ENCODE data around the gene AANAT. TPM values are rescaled to one million over a fixed set of nuclear protein-coding genes. Genes with fewer than 3 reads are reported as not detected.

AANAT gene
- total RNA-seq, 1 donor from 2014 or later, result not detected

DNA sequence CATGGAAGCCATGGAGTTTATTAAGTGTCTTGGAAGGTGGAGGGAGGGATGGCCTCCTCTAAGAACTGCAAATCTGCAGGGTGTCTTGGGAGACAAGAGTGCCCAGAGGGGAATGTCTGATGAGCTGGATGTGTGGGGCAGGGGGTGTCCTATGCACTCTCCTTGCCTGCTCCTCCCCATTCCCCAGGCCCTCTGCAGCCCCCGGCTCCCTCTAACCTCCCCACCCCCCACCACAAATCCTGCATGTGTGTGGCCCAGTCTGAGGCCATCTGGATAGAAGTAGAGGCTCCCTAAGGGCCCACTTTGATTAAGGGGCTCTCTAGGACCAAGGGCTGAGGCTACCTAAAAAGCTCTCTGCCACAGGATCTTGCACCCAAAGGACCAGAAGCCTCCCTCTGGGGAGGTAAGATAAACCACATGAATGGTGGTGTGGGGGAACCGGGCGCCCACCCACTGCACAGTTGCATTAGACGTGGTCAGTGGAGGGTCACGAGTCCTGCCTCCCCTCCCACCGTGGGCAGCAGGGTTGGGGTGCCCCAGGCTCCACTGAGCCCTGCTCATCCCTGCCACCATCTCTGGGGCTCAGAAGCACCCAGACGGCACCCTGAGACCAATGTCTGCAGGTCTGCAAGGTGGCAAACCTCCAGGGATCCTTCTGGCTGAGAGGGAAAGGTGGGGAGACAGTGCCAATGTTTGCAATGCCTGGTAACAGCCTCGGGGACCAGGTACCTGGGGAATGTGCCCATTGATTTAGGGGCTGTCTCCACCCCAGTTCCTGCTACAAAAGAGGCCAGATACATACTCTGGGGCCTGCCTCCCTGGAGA, 618 bp downstream of the AANAT start:
- no peak for DNase-seq (ENCODE audit: extremely low read depth, low read depth, low spot score)

DNA sequence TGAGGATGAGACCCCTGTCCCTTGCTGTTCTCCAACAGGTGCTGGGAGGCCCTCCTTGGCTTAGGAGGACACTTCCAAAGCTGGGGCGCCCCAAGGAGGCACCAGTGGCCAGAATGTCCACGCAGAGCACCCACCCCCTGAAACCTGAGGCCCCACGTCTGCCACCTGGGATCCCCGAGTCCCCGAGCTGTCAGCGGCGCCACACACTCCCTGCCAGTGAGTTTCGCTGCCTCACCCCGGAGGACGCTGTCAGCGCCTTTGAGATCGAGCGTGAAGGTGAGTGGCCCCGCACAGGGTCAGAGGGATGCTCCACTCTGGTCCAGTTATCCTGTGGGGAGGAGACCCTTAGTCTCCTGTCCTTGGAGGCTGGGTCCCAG, 1.2 kb downstream of the AANAT start:
- DNase-seq (ENCODE audit: extremely low read depth, low read depth, low spot score), result no peak

DNA sequence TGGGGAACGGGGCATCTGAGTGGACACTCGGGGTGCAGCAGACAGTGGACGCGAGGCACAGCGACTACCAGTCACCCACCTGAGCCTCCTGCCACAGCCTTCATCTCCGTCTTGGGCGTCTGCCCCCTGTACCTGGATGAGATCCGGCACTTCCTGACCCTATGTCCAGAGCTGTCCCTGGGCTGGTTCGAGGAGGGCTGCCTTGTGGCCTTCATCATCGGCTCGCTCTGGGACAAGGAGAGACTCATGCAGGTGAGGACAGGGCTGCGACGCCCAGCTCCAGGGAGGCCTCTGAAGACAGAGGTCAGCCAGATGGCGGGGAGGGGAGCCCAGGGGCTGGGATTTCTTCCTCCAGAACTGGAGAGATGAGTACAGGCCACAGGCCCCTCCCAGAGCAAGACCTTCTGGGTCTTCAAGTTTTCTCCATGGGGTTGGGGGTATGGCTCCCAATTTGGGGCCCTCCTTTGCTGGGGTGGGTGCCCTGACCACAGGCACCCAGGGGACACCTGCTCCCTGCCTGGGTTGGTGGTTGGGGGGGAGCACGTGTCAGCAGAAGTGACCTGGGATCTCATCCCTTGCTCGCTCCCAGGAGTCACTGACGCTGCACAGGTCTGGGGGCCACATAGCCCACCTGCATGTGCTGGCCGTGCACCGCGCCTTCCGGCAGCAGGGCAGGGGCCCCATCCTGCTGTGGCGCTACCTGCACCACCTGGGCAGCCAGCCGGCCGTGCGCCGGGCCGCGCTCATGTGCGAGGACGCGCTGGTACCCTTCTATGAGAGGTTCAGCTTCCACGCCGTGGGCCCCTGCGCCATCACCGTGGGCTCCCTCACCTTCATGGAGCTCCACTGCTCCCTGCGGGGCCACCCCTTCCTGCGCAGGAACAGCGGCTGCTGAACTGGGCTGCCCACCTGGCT, 1.9 kb downstream of the AANAT start:
- DNase-seq (ENCODE audit: extremely low read depth, low read depth, low spot score), result no peak

DNA sequence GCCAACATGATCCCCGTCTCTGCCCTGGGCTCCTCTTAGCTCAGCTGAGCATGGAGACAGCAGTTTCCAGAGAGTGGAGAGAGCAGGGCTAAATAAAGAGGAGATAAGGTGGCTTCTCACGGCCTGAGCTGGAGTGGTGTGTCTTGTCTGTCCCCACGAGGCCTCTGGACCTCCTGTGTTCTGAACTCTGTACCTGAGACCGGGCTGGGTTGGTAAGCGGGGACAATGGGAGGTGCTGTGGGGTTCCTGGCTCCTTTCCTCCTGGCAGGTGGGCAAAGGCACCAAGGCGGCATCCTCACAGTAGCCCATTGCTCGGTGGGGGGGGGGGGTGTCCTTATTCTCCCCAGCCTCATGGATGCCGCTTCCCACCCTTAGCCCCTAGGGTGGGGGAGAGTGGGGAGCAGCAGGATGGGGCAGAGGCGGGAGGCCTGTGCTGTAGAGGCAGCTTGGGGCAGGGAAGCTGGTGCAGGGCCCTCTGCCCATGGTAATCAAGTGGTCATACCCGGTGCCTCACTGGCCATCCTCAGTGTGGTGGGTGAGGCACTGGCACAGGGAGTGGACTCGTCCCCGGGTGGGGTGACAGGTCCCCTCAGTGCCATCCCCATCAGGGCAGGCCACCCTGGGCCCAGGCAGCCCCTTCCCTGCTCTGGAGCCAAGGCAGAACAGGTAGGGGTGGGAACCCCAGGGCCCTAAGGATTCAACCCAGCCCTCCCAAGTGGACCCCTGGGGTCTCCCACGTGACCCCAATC, 2.8 kb downstream of the AANAT start:
- DNase-seq (ENCODE audit: extremely low read depth, low read depth, low spot score), result no peak

DNA sequence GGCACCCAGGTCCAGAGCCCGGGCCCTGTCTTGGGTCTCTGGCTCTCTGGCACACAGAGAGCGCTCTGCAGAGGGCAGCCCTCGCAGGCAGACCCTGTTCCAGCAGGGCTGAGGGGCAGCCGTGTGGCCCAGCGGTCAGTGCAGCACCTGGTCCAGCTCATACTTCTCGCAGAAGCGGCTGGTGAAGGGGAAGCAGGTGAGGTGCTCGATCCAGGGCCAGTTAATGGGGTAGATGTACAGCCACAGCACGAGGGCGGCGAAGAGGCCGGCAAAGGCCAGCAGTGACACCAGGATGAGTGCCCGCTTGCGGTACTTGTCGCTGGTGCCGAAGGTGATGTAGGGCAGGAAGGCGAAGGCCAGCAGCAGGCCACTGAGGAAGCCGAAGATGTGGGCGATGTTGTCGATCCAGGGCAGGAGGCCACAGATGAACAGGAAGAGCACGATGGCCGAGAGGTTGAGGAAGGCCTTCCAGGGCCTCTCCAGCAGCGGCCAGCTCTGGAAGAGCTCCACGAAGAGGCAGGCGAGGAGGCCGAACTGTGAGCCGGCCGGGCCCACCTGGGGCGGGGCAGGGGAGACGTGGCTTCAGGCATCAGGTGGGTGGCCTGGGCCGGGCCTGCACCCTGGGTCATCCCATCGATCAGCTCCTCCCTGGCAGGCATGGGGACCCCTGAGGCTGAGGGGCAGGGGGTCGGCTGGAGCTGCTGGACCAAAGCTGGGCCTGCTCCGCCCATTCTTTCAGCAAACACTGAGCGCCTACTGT, 4.3 kb downstream of the AANAT start:
- DNase-seq (ENCODE audit: extremely low read depth, low read depth, low spot score), result no peak

DNA sequence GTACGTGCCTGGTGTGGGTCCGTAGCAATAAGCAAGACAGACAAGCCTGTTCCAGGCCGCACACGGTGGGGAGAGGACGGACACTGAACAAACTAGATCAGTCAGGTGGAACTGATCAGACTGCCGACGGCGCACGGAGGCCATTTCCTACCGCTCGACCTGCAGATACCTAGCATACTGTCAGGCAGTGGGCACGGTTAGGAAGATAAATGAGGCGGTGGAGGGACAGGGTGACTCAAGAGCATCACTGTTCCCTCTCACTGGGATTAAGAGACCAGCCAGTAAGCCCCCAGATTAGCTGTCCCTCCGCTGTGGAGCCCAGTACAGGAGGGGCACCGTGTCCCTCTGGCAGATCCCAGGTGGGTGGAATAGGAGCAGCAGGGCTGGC, 4.8 kb downstream of the AANAT start:
- no peak for DNase-seq (ENCODE audit: extremely low read depth, low read depth, low spot score)

DNA sequence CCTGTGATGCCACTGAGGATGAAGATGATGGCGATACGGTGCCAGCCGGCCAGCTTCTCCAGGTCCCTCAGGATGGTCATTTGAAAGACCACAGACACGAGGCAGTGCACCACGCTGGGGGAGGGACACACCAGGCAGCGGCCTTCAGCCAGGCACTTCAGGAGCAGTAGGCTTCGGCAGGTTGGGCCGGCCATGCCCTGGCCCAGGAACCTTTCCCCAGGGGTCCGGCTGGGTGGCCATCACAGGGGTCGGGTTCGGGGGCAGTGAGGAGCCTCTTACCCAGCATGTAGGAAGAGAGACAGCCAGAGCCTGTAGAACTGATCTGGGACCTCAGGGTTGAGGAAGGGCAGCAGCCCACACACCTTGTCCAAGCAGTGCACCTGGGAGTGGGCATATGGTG, 5.3 kb downstream of the AANAT start:
- DNase-seq (ENCODE audit: extremely low read depth, low read depth, low spot score), result no peak

DNA sequence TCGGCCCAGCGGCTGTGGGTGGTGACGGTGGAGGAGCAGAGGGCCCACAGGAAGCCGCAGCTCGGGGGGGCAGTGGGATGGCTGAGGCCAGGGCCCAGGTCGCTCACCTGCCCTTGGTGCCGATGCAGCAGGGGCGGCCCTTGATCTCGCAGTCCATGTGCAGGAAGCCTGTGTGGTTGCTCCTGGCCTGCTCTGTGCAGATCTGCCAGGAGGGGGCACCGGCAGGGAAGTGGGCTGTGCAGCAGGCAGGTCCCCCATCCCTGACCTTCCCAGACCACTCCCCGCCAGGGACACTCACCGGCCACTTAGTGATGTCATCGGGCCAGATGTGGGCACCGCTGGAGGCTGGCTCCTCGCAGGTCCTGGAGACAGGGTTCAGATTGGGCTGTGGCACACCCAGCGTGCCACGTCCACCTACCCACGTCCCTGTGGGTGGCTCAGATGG, 6.2 kb downstream of the AANAT start:
- DNase-seq (ENCODE audit: extremely low read depth, low read depth, low spot score), result no peak

DNA sequence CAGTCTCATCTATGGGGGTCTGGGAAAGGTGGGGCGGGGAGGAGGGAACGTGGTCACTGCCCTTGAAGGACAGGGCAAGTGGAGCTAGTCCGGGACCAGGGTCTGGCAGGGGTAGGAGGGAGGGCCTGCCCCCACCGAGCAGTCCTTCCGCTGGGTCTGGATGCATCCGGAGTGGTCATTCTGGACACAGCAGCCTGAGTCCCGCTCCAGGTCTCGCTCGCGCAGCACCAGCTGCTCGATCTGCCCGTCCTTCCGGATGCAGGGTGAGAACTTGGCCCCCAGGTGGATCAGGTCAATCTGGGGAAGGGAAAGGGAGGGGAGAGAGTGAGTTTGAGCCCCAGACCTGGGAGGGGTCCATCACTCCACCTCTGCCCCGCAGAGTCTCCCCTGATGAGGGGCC, 6.8 kb downstream of the AANAT start:
- DNase-seq (ENCODE audit: extremely low read depth, low read depth, low spot score), result no peak

DNA sequence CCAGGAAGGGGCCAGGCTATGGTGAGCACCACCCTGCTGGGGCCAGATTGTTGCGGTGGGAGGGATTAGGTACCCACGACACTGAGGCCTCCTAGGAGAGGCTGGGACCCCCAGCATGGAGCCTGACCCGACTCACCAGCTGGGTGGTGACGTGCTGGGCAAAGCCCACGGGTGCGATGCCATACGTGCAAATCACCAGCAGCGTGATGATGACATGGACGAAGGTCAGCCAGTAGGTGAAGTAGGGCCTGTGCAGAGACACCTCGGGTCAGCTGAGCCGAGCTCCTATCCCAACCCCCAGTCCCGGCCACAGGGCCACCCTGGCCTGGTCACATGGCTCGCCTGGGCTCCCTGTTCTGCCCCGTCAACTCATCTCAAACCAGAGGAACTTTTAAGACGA, 7.5 kb downstream of the AANAT start:
- DNase-seq (ENCODE audit: extremely low read depth, low read depth, low spot score), result no peak

DNA sequence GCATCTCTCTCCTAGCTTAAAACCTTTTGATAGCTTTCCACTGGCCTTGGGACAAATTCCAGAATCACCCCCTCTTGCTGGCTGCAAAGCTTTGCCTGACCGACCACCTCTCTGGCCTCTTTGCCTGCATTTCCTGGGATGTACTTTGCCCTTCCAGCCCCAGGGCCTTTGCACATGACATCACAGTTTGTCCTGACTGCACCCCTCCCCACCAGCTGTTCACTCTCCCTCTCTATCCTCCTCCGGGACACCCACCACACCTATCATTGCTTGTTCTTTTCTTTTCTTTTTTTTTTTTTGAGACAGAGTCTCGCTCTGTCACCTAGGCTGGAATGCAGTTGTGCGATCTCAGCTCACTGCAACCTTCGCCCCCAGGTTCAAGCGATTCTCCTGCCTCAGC, 7.9 kb downstream of the AANAT start:
- no peak for DNase-seq (ENCODE audit: extremely low read depth, low read depth, low spot score)

DNA sequence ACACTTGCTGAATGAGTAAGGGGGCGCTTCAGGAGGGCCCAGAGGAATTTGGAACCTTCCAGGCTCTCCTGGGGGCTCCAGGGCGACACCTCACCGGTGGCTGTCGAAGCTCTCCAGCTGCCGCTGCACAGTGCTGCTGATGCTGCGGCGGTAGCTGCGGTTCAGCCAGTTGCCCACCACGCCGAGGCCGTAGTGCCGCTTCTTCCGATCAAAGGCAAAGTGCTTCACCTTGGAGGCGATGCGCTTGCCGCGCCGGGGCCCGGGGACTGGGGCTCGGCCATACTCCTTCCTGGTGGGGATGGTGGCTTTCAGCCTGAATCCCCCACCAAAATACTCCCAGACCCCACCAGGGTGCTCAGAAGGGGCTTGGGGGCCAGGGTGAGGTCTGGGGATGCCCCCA, 9.3 kb downstream of the AANAT start:
- DNase-seq (ENCODE audit: extremely low read depth, low read depth, low spot score), result no peak

DNA sequence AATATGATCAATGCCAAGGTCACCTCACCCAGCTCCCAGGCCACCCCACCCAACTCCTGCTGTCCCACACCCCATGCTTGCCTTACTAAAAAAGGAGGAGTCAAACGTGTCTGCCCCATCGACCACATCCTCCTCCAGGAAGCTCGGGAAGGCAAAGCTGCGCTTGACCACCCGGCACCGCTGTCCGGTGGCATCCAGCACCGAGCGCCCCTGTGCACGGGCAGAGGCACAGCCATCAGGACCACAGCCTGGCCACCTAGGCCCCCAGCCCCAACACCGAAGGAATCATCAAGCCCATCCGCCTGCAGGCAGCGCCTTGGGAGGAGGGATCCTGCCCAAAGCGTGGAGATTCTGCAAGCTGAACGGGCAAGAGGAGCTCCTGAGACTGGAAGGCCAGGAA, 10.2 kb downstream of the AANAT start:
- DNase-seq (ENCODE audit: extremely low read depth, low read depth, low spot score), result no peak

DNA sequence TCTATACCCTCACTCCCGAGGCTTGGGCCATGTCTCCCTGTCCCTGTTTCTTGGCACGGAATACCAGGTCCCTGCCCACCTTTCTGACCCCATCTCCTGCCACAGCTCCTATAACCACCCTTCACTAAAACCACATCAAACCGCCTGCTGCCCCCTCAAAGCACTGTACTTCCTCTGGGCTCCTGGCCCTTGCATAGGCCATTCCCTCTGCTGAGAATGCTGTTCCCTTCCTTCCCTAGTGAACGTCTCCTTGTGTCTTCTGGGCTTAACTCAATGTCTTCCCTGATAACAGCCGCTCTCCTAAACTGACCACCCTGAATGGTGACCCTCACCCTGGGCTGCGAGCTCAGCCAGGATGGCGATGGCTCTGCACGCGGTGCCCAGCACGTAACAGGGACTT, 10.7 kb downstream of the AANAT start:
- no peak for DNase-seq (ENCODE audit: extremely low read depth, low read depth, low spot score)

DNA sequence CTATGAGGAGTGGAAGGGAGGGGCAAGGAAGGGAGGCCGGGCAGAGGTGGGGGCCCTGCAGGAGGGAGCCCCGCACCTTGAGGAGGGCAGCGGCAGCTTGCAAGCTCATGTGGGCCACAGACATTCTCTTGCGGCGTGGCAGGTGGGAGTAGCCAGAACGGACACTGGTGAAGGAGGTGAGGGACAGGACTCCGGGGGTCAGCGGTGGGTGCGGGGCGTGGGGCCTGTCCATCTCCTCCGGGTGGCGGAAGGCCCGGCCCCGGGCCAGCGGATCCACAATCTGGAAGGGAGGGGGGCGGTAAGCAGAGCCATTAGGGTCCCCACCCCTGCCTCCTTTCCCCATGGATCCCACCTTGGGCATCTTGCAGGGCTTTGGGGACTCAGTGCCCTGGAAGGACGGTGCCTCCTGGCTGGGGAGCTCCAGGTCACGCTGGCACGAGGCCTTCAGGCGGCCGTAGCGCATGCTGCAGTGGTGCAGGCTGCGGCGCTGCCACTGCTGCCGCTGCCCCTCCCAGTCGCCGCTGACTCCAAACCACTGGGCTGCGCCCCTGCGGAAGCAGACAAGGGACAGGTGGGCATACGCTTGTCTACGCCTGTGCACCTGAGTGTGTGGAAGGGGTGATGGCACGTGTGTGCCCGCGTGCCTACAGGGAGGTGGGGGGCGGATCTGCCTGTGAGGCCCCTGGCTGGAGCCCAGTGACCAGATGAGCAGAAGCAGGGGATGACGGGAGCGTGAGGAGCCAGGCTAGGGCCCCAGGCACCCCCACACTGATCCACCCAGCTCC, 11.5 kb downstream of the AANAT start:
- no peak for DNase-seq (ENCODE audit: extremely low read depth, low read depth, low spot score)

DNA sequence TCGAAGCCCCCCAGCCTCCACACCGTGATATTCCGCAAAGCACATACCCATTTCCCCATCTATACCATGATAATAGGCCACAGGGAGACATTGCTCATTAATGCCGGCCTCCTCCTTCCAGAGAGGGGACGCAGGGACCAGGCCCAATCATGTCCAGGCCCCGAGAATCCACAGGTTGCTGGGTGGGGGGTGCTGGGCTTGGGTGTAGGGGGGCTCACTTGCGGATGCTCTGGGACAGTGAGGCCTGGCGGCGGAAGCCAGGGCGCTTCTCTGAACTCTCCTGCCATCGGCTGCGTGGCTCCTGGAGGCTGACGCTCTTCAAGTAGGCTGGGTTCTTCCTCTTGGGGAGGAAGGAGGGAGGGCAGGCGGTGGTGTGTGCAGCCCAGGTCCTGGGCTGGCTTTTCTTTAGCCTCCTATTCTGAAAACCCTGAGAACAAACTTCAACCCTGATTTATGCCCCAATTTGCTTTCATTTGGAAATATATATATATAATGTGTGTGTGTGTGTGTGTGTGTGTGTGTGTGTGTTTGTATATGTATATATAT, 12.2 kb downstream of the AANAT start:
- no peak for DNase-seq (ENCODE audit: extremely low read depth, low read depth, low spot score)

DNA sequence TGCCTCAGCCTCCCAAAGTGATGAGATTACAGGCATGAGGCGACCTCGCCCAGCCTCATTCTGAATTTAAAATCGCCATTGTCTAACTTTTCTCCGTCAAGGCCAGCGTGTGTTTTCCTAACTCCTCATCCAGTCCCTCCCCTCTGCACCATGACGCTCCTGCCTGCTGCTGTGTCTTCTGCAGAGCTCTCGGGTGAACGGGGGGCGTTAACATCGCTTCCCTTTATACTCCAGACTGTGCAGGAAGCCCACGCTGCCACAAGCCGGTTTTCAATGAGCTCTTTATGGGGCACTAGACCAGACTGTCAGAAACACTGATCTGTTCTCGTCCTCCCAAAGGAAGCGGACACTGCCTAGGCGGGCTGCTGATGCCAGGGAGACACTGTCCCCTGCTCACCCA, 13.2 kb downstream of the AANAT start:
- no peak for DNase-seq (ENCODE audit: extremely low read depth, low read depth, low spot score)

DNA sequence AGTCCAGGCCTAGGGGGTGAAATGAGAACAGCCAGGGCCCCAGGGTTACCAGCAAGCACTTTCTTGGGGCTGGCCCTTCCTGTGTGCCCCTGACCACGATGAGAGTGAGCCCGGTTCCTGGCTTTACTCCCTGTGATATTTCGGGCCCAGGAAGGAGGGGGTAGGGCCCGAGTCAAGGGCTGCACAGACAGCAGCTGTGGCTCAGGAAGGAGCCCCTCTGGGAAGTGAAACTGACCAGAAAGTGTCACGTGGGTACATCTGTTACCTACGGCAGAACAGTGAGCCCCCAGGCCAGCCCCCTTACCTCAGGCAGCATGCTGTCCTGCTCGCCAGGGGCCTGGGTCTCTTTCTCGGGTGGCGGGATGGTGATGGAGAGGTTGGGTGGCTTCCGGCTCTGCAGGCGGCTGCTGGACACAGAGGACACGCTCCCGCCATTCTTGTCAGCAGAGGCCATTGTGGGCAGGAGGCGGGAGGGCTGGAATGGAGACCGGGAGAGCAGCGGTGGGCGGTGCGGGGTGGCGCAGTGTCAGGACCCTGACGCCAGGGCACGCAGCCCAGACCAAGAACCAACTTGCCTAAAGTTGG, 13.8 kb downstream of the AANAT start:
- DNase-seq (ENCODE audit: extremely low read depth, low read depth, low spot score), result no peak

DNA sequence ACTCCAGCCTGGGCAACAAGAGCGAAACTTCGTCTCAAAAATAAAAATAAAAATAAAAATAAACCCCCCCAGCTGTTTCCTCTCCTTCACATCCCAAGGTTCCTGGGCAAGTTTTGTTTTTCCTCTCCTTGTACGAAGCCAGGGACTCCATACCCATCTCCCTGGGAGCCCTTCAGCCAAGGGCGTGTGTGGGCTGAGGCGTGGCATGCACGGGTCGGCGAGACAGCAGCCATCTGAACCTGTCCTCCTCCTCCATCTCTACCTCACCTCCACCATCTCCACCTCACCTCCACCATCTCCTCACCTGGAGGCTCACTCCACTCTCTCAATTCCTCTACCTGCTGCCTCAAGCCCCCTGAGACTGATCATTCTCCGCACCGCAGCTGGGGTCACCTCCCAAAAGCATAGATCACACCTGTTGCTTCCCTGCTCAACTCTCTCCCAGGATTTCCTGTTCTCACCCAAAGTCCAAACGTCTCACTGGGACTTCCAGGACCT, 16.9 kb downstream of the AANAT start:
- no peak for DNase-seq (ENCODE audit: extremely low read depth, low read depth, low spot score)

Measured in glomerular endothelial cell (primary cell).